ENCODE data around the gene TRNT1.
A peak's percentile ranks its signal among the peaks of the same experiment; 100 is the strongest.

TRNT1 gene

DNA sequence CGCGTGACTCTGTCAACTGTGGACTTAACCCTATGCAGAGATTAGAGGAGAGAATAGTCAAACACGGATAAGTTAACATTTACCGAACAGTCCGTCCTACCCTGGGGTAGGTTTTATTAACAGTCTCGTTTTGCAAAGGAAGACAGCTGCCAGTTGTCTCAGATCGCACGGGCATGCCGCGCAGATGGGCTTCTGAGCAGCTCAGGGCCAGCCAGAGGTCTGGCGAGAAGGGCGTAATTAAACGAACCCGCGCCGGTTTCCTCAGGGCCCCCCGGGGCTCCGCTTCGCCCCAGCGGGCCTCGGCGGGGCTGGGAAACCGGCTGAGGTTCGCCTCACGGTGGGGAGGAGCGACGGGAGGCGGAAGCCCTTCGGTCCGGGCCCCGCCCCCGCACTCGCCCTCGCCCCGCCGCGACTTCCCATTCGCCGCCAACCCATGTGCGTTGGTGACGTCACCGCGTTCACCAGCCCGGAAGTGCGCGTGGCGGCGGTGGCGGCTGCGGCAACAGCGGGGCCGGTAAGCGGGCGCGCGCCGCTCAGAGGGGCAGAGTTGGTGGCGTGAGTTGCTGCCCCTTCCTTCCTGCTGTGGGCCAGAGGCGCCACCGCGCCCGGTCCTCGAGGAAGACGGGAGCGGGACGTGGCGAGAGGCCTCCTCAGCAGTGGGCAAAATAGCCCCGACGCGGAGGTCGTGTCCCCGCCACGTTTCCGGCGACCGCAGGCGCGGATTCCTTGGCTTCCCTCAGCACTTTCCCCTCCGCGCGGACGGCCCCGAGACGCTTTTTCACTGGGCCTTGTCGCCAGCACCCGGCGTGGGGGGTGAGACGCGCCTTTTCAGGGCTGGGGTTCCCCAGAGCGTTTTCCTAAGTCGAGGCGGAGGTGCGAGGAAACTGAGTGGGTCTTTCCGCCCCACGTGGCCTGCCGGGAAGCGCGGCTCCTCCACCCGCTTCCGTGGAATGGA, at the start of gene TRNT1:
TSS of gene TRNT1 (plus strand) at position 464 of the 955 bp plus-strand sequence. CDS start 2,101 bp downstream, outside the sequence.
- peak; percentile 94 for DNase-seq (ENCODE audit: low spot score)

GRCh38 chr3:3080309-3080708, 46.4 kb upstream of the TRNT1 start:
- no peak for DNase-seq (ENCODE audit: low spot score)

GRCh38 chr3:3081381-3082233, 45.1 kb upstream of the TRNT1 start:
- no peak for DNase-seq (ENCODE audit: low spot score)

- DNase-seq (ENCODE audit: low spot score), result no peak
Observed at GRCh38 chr3:3082234-3082924, 44.4 kb upstream of the TRNT1 start.

DNA sequence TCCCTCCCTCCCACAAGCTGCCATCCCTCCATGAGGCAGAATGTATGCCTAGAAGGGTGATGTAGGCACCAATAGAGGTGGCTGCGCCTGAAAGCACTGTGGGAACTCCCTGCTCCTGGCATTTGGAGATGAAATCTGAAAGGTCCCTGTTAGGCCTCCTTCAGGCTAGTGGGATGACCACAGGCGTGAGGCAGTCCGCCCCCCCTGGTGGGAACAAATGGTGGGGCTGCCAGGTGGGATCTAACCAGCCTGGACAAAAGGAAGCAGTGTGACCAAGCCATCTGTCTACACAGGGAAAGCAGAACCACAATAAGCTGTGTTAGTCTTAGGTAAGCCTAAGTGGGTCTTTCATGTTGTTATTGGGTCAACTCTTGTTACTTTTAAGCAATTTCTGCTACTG, 41.9 kb upstream of the TRNT1 start:
- DNase-seq (ENCODE audit: low spot score), result no peak

GRCh38 chr3:3085782-3086181, 41.0 kb upstream of the TRNT1 start:
- DNase-seq (ENCODE audit: low spot score), result no peak

DNA sequence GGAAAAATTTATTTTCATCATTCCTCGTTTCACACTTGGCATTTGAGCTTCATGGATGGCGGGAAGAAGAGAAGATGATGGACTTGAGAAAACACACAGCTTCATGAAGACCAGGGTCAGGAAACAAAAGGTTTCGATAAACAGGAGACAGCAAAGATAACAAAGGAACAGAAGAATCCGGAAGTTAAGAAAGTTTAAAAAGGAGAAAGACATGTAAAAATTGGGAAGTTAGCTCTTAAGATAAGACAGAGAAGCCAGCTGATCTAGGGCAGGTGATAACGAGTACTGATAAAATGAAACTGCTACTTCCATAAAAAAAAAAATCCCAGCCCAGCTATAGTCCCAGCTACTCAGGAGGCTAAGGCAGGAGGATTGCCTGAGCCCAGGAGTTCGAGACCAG, 40.5 kb upstream of the TRNT1 start:
- DNase-seq (ENCODE audit: low spot score), result no peak

- DNase-seq (ENCODE audit: low spot score), result no peak
Observed at GRCh38 chr3:3087279-3087678, 39.5 kb upstream of the TRNT1 start.

GRCh38 chr3:3087716-3088465, 38.8 kb upstream of the TRNT1 start:
- DNase-seq (ENCODE audit: low spot score), result no peak

DNA sequence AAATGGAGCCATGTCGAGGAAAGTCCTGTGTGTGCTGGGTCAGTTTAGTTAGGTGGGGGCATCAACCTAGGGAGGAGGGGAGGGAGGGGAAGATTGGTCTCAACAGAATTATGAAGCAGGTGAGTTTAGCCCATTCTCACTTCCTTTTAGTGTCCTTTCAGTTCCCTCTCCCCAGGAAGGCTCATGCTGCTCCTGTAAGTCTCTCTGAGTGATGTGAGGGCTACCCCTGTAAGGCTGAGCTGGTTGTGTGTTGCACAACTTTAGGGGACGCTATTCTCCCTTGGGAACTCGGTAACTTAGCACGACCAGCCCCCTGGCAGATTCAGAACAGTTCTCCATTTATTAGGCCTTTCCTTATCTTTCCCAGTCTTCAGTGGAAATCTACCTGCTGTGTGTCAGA, 37.7 kb upstream of the TRNT1 start:
- DNase-seq (ENCODE audit: low spot score), result no peak

DNA sequence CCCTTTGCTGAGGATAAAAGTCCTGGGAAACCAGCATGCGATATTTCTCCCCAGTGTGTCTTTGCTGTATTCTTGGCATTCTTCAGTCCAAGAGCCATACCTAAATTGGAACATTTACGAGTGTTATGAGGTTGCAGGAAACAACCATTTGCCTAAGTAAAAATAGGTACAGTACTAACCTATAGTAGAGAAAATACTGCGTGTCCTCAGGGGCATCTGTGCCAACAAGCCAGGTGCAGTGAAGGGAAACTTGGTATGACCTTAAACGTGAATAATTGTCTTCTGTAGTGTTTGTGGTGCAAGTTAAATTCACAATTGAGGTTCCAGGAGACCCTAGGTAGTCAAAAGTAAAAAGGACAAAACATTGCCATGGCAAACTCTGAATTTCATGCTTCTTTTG, 28.8 kb upstream of the TRNT1 start:
- DNase-seq (ENCODE audit: low spot score), result no peak

- DNase-seq (ENCODE audit: low spot score), result no peak
Observed at GRCh38 chr3:3101660-3102458, 24.9 kb upstream of the TRNT1 start.

GRCh38 chr3:3102751-3103150, 24.0 kb upstream of the TRNT1 start:
- no peak for DNase-seq (ENCODE audit: low spot score)

DNA sequence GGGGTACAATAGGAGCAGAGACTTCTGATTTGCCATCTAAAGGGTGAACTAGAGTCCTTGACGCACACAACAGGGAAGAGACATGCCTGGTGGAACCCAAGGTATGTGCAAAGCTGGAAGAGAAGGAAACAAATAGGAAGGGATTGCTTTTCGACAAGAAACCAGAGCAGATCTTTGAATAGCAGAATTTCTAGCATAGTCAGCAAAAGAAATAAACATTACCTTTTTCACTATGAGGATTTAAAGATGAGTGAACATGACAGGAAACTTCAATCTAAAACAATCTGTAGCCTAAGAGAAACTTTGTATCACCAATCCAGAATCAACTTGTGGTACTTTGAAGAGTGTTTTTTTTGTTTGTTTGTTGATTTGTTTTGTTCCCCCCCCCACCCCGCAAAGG, 21.5 kb upstream of the TRNT1 start:
- DNase-seq (ENCODE audit: low spot score), result no peak

DNA sequence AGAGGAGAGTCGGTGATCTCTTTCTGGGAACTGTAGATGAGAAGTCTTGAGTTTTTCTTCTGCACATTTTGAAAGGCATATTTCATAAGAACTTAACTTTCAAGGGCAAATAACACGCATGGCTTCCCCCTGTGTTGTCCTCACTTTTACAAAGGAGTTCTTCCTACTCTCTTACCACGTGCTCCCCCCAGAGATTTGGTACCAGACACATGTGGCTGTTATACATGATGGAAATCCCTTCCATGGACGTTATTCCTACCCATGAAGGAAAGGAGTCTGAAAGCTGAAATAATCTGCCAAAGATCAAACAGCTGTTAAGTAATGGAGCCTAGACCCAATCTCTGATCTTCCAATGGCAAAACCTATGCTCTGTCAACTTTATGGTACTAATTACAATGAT, 20.9 kb upstream of the TRNT1 start:
- no peak for DNase-seq (ENCODE audit: low spot score)

DNA sequence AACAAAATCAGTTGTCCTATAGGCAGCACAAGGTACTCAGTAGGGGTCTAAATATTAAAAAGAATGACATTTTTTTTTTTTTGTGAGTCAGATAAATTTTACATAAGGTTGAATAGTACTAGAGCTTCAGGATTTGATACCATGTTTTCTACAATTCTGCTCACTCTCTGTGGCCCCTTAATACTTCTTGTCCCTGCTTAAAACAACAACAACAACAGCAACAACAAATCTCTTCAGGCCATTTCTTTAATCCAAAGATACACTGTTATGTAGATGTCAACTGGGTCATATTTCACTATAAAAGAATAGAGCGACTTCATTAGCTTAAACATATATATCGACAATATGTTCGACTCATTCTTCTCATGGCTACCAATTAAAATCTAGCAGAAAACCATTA, 19.6 kb upstream of the TRNT1 start:
- no peak for DNase-seq (ENCODE audit: low spot score)

GRCh38 chr3:3107858-3108257, 18.9 kb upstream of the TRNT1 start:
- DNase-seq (ENCODE audit: low spot score), result no peak

- no peak for DNase-seq (ENCODE audit: low spot score)
Observed at GRCh38 chr3:3109407-3110298, 17.1 kb upstream of the TRNT1 start.

DNA sequence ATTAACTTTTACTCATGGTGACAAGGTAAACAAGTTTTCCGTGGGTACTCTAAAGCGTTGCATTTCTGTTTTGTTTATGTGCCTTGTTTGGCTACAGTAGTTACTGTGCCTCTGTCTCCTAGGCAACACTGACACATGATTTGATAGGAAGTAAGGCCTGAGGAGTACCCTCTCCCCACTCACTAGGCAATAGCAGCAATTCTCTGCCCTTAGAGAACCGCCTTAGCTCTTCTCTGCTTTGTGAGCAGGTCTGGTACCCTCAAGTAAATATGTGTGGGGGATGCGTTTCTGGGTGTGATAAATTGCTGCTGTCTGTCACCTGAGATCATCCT, 16.5 kb upstream of the TRNT1 start, which contains the start of gene IL5RA:
TSS of gene IL5RA (minus strand) at position 76 of the 332 bp plus-strand sequence. CDS start 5,390 bp downstream, outside the sequence.
- DNase-seq (ENCODE audit: low spot score), result no peak

Data from hematopoietic multipotent progenitor cell treated with erythropoietin and hydrocortisone succinate and interleukin-3 and kit ligand, for 17 days (in vitro differentiated cells).